H9 (cell line): ENCODE data around the gene ATRNL1. TPM values are rescaled to one million over a fixed set of nuclear protein-coding genes. Genes with fewer than 3 reads are reported as not detected.

ENCODE experiments used
- DNase-seq: peaks from one replicate; pipeline ENCODE4 v3.0.0-alpha.2; 2017
- H2AFZ ChIP-seq: one replicate; pipeline ENCODE4 v1.6.1; 2013; ENCODE audit warnings: mild to moderate bottlenecking, low read length, control low read depth, moderate library complexity
- H2AK5ac ChIP-seq: 2 replicates; pipeline ENCODE4 v1.6.1; 2013; ENCODE audit warnings: low read length, control low read depth, mixed read lengths; ENCODE audit not compliant: insufficient read length
- H2BK120ac ChIP-seq: one replicate; pipeline ENCODE4 v1.6.1; 2013; ENCODE audit warnings: low read depth, mild to moderate bottlenecking, low read length, control low read depth, inconsistent platforms; ENCODE audit not compliant: poor library complexity, severe bottlenecking
- H2BK12ac ChIP-seq: 2 replicates; pipeline ENCODE4 v1.6.1; 2013; ENCODE audit warnings: low read length, control low read depth, mixed read lengths, low read depth; ENCODE audit not compliant: insufficient read length
- H2BK15ac ChIP-seq: 2 replicates; pipeline ENCODE4 v1.6.1; 2013; ENCODE audit warnings: low read depth, low read length, control low read depth
- H2BK20ac ChIP-seq: one replicate; pipeline ENCODE4 v1.6.1; 2013; ENCODE audit warnings: low read depth, mild to moderate bottlenecking, low read length, control low read depth, inconsistent platforms; ENCODE audit not compliant: poor library complexity, severe bottlenecking
- H2BK5ac ChIP-seq: 2 replicates; pipeline ENCODE4 v1.6.1; 2013; ENCODE audit warnings: low read length, control low read depth, mixed read lengths; ENCODE audit not compliant: insufficient read length
- H3K14ac ChIP-seq: 2 replicates; pipeline ENCODE4 v1.6.1; 2013; ENCODE audit warnings: low read length, control low read depth; ENCODE audit not compliant: insufficient read depth
- H3K18ac ChIP-seq: 2 replicates; pipeline ENCODE4 v1.6.1; 2013; ENCODE audit warnings: low read depth, mild to moderate bottlenecking, mixed read lengths, low read length, control low read depth; ENCODE audit not compliant: insufficient read length
- H3K23ac ChIP-seq: 2 replicates; pipeline ENCODE4 v1.6.1; 2013; ENCODE audit warnings: low read length, control low read depth, mixed read lengths, low read depth; ENCODE audit not compliant: insufficient read length
- H3K23me2 ChIP-seq: 2 replicates; pipeline ENCODE4 v1.6.1; 2013; ENCODE audit warnings: low read depth, mild to moderate bottlenecking, mixed read lengths, low read length, control low read depth; ENCODE audit not compliant: insufficient read length, poor library complexity, severe bottlenecking
- H3K27ac ChIP-seq: 2 replicates; pipeline ENCODE4 v1.5.1; 2013; ENCODE audit warnings: low read length, control low read depth, mixed read lengths, low read depth; ENCODE audit not compliant: insufficient read length
- H3K27me3 ChIP-seq: 2 replicates; pipeline ENCODE4 v1.6.1; 2013; ENCODE audit warnings: low read length, control low read depth, inconsistent platforms; ENCODE audit not compliant: insufficient read depth
- H3K4ac ChIP-seq: 2 replicates; pipeline ENCODE4 v1.6.1; 2013; ENCODE audit warnings: low read depth, mild to moderate bottlenecking, control low read depth, inconsistent platforms, low read length, moderate library complexity
- H3K4me1 ChIP-seq: 2 replicates; pipeline ENCODE4 v1.6.1; 2013; ENCODE audit warnings: low read length, control low read depth, inconsistent platforms; ENCODE audit not compliant: insufficient read depth
- H3K4me2 ChIP-seq: 2 replicates; pipeline ENCODE4 v1.6.1; 2013; ENCODE audit warnings: low read length, control low read depth, mixed read lengths; ENCODE audit not compliant: insufficient read length, insufficient read depth
- H3K56ac ChIP-seq: 2 replicates; pipeline ENCODE4 v1.6.1; 2013; ENCODE audit warnings: low read depth, mild to moderate bottlenecking, mixed read lengths, low read length, control low read depth; ENCODE audit not compliant: insufficient read length
- H3K79me1 ChIP-seq: 2 replicates; pipeline ENCODE4 v1.6.1; 2013; ENCODE audit warnings: low read depth, mild to moderate bottlenecking, moderate library complexity, low read length, control low read depth, inconsistent platforms; ENCODE audit not compliant: insufficient read depth, poor library complexity, severe bottlenecking
- H3K79me2 ChIP-seq: 2 replicates; pipeline ENCODE4 v1.6.1; 2013; ENCODE audit warnings: low read length, control low read depth, inconsistent platforms; ENCODE audit not compliant: insufficient read depth
- H3K9ac ChIP-seq: 2 replicates; pipeline ENCODE4 v1.6.1; 2013; ENCODE audit warnings: low read length, control low read depth, mixed read lengths; ENCODE audit not compliant: insufficient read length; ENCODE audit errors: extremely low read depth
- H3K9me3 ChIP-seq: one replicate; pipeline ENCODE4 v1.6.1; 2013; ENCODE audit warnings: low read depth, low read length, inconsistent platforms; ENCODE audit not compliant: control insufficient read depth
- H3T11ph ChIP-seq: one replicate; pipeline ENCODE4 v1.6.1; 2013; ENCODE audit warnings: mild to moderate bottlenecking, low read length, control low read depth, inconsistent platforms
- H4K20me1 ChIP-seq: one replicate; pipeline ENCODE4 v1.6.1; 2013; ENCODE audit not compliant: control insufficient read depth, insufficient read length, insufficient read depth
- H4K5ac ChIP-seq: 2 replicates; pipeline ENCODE4 v1.6.1; 2013; ENCODE audit warnings: low read depth, mild to moderate bottlenecking, mixed read lengths, low read length, control low read depth; ENCODE audit not compliant: insufficient read length
- H4K8ac ChIP-seq: replicated peaks from 2 replicates; pipeline ENCODE4 v1.6.1; 2013; ENCODE audit warnings: low read length, control low read depth, mixed read lengths, low read depth; ENCODE audit not compliant: insufficient read length
- H4K91ac ChIP-seq: 2 replicates; pipeline ENCODE4 v1.6.1; 2013; ENCODE audit warnings: low read depth, mild to moderate bottlenecking, moderate library complexity, mixed read lengths, low read length, control low read depth; ENCODE audit not compliant: insufficient read length
- H3K27ac Mint-ChIP-seq, 3 experiments: 2 replicates in 2 of 3; 3 replicates in 1 of 3; pipeline ENCODE4 v1.8.0; 2020 to 2021; ENCODE audit warnings: mixed read lengths in 3 of 3, mild to moderate bottlenecking in 1 of 3, moderate library complexity in 1 of 3
- H3K27me3 Mint-ChIP-seq: 2 replicates; pipeline ENCODE4 v1.8.0; 2021; ENCODE audit warnings: low read depth, mild to moderate bottlenecking, moderate library complexity, mixed read lengths
- H3K36me3 Mint-ChIP-seq, 3 experiments: 2 replicates in 2 of 3; 3 replicates in 1 of 3; pipeline ENCODE4 v1.8.0; 2020 to 2021; ENCODE audit warnings: low read depth in 3 of 3, mixed read lengths in 3 of 3; ENCODE audit not compliant: insufficient read depth in 1 of 3
- H3K4me1 Mint-ChIP-seq, 2 experiments: 2 replicates each; pipeline ENCODE4 v1.8.0; 2020; ENCODE audit warnings: mixed read lengths in 2 of 2
- H3K4me3 Mint-ChIP-seq, 2 experiments: 2 replicates in 1 of 2; 3 replicates in 1 of 2; pipeline ENCODE4 v1.8.0; 2020 to 2021; ENCODE audit warnings: mild to moderate bottlenecking in 2 of 2, mixed read lengths in 2 of 2, moderate library complexity in 1 of 2
- H3K9me3 Mint-ChIP-seq, 2 experiments: 2 replicates in 1 of 2; 3 replicates in 1 of 2; pipeline ENCODE4 v1.8.0; 2020; ENCODE audit warnings: mild to moderate bottlenecking in 2 of 2, mixed read lengths in 2 of 2, moderate library complexity in 1 of 2
- WGBS: extraction: QIAGEN DNeasy Blood & Tissue Kit; methylation state at CpG from one replicate; pipeline ENCODE4 v1.1.7; 2013; ENCODE audit warnings: missing lambda C conversion rate, low lambda C conversion rate, mixed read lengths; ENCODE audit not compliant: insufficient read length; ENCODE audit errors: extremely low coverage; 5-methylcytosine and 5-hydroxymethylcytosine counted together
- total RNA-seq: library from RNA; stranded (reverse); gene quantifications from 2 replicates; pipeline ENCODE4 v1.2.1, GENCODE V29; 2021
- TF ChIP-seq, protein P1 (sequence below): fragments of 200-600 bp; sonication (generic); conservative IDR thresholded peaks from 3 replicates; pipeline ENCODE4 v1.8.0; 2021; ENCODE audit warnings: antibody characterized with exemption, mild to moderate bottlenecking

The ATRNL1 gene
- total RNA-seq, 1 experiment from 2014 or later, result 9.2 TPM

DNA sequence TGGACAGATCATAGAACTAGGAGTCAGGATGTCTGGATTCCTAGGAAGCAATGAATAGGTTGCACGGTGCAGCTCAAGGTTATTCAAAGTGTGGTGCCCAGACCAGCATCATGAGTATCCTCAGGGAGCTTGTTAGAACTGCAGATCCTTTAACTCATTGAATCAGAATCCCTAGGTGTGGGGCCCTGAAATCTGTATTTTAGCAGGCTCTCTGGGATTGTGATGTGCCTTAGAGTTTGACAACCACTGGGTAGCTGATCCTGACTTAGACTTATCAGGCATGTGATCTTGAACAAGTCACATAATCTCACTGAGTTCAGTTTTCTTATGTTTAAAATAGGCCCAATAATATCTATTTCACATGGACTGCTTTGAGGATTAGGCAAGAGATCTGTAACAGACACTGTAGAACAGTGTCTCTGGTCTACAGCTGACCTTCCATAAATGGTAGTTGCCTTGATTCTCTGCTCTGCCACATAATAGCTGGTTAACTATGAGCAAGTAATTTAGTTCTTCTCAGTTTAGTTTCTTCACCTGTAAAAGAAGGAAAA lies 46.4 kb upstream of the ATRNL1 start:
- no peaks in the 10 kb centered on the region for H3K79me2 ChIP-seq
- H3K4me3 Mint-ChIP-seq, result no peak overlapping the region
- H2BK15ac ChIP-seq, result no peak overlapping the region

More for the DNA sequence above, 46.4 kb upstream of the ATRNL1 start:
- Histone ChIP-seq H2BK120ac (no peak overlapping the region), H2BK20ac (no peak overlapping the region), H3K23me2 (no peaks in the 10 kb centered on the region), H3K9me3 (no peaks in the 10 kb centered on the region), H2BK12ac (no peak overlapping the region), H3K14ac (no peak overlapping the region), H2AFZ (no peak overlapping the region), H4K8ac (no peak overlapping the region), H3K18ac (no peak overlapping the region), H3K4me2 (no peak overlapping the region), H4K5ac (no peak overlapping the region), H2AK5ac (no peak overlapping the region), H3K9ac (no peak overlapping the region), H3K23ac (no peak overlapping the region), H3K4me1 (no peaks in the 10 kb centered on the region; the same call in 1 of the 2 replicates), H4K20me1 (no peaks in the 10 kb centered on the region), H3K79me1 (no peaks in the 10 kb centered on the region), H3K27ac (no peak overlapping the region), H3K27me3 (no peaks in the 10 kb centered on the region), H3T11ph (no peak overlapping the region), H2BK5ac (no peak overlapping the region), H3K4ac (no peak overlapping the region), H4K91ac (no peak overlapping the region), H3K56ac (no peak overlapping the region)
- peaks cover 13 to 19% of the 10 kb centered on the region in 2 experiments for H3K4me1 Mint-ChIP-seq
- no peaks in the 10 kb centered on the region for H3K36me3 Mint-ChIP-seq
- no peak overlapping the region for H3K27ac Mint-ChIP-seq
- DNase-seq, result no peak
- H3K9me3 Mint-ChIP-seq, result no peaks in the 10 kb centered on the region; a peak in 1 of 5 replicates
- no CpG with 5 or more reads among the region's 1 CpG for WGBS
- TF ChIP-seq, protein P1, sequence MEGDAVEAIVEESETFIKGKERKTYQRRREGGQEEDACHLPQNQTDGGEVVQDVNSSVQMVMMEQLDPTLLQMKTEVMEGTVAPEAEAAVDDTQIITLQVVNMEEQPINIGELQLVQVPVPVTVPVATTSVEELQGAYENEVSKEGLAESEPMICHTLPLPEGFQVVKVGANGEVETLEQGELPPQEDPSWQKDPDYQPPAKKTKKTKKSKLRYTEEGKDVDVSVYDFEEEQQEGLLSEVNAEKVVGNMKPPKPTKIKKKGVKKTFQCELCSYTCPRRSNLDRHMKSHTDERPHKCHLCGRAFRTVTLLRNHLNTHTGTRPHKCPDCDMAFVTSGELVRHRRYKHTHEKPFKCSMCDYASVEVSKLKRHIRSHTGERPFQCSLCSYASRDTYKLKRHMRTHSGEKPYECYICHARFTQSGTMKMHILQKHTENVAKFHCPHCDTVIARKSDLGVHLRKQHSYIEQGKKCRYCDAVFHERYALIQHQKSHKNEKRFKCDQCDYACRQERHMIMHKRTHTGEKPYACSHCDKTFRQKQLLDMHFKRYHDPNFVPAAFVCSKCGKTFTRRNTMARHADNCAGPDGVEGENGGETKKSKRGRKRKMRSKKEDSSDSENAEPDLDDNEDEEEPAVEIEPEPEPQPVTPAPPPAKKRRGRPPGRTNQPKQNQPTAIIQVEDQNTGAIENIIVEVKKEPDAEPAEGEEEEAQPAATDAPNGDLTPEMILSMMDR, result no peak
- H3K27me3 Mint-ChIP-seq, result no peaks in the 10 kb centered on the region
